ENCODE results near the gene TAS2R7. TPM values are rescaled to one million over a fixed set of nuclear protein-coding genes. Genes with fewer than 3 reads are reported as not detected.
"Not testable (repeated sequence)": the region's sequence is repeated elsewhere in the genome, so short reads cannot be mapped to it uniquely, and the experiment has no call there.

The TAS2R7 gene
- total RNA-seq, 1 donor from 2014 or later = not detected

- TF ChIP-seq, protein P1, sequence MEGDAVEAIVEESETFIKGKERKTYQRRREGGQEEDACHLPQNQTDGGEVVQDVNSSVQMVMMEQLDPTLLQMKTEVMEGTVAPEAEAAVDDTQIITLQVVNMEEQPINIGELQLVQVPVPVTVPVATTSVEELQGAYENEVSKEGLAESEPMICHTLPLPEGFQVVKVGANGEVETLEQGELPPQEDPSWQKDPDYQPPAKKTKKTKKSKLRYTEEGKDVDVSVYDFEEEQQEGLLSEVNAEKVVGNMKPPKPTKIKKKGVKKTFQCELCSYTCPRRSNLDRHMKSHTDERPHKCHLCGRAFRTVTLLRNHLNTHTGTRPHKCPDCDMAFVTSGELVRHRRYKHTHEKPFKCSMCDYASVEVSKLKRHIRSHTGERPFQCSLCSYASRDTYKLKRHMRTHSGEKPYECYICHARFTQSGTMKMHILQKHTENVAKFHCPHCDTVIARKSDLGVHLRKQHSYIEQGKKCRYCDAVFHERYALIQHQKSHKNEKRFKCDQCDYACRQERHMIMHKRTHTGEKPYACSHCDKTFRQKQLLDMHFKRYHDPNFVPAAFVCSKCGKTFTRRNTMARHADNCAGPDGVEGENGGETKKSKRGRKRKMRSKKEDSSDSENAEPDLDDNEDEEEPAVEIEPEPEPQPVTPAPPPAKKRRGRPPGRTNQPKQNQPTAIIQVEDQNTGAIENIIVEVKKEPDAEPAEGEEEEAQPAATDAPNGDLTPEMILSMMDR (IDR thresholded peaks at IDR 0.05; ENCODE audit: insufficient read depth, low read length, poor library complexity, severe bottlenecking) = no peak
- H3K4me3 ChIP-seq (ENCODE audit: low read depth, low read length) = no peak within 1 kb of the TSS
- H3K36me3 ChIP-seq (ENCODE audit: control insufficient read depth, insufficient read depth, low read length) = no peaks in the 10 kb centered on the region
- H3K27me3 ChIP-seq (ENCODE audit: control insufficient read depth, insufficient read depth, low read length) = no peaks in the 10 kb centered on the region
- no peak for DNase-seq (ENCODE audit: low read depth)
Observed at GRCh38 chr12:10807186-10807585, 4.8 kb upstream of the TAS2R7 start, which contains the start of gene TAS2R8. Gene TAS2R8, minus strand, starts transcription at chr12:10807286. Its CDS starts 306 bp downstream, at chr12:10806980.

GRCh38 chr12:10801741-10802140 is 686 bp downstream of the TAS2R7 start:
- no peaks in the 10 kb centered on the region for H3K36me3 ChIP-seq (ENCODE audit: control insufficient read depth, insufficient read depth, low read length)
- no peak for DNase-seq (ENCODE audit: low read depth)
- no peak overlapping the region for H3K4me3 ChIP-seq (ENCODE audit: low read depth, low read length)
- H3K27me3 ChIP-seq (ENCODE audit: control insufficient read depth, insufficient read depth, low read length) = no peaks in the 10 kb centered on the region
- TF ChIP-seq, protein P1 (IDR thresholded peaks at IDR 0.05; ENCODE audit: insufficient read depth, low read length, poor library complexity, severe bottlenecking) = no peak

DNA sequence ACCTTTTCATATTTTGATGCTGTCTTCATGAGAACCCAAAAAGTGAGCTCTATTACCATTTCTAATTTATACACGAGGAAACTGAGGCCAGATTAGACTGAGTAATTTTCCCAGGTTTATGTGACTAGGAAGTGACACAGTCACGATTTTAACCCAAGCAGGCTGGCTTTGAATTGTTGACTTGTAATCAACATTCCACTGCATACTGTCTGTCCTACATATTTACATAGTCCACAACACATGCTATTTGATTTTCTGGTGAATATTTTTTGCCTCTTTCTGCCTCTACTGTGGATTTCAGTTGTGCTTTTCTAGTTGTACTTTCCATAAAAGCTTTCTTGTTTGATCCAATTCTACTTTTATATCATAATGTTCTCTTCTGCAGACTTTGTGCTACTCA is 8.2 kb downstream of the TAS2R7 start:
- Histone ChIP-seq H3K27me3 (ENCODE audit: control insufficient read depth, insufficient read depth, low read length) (no peaks in the 10 kb centered on the region), H3K4me3 (ENCODE audit: low read depth, low read length) (no peak overlapping the region), H3K36me3 (ENCODE audit: control insufficient read depth, insufficient read depth, low read length) (no peaks in the 10 kb centered on the region)
- TF ChIP-seq, protein P1 (IDR thresholded peaks at IDR 0.05; ENCODE audit: insufficient read depth, low read length, poor library complexity, severe bottlenecking) = no peak
- no peak for DNase-seq (ENCODE audit: low read depth)

DNA sequence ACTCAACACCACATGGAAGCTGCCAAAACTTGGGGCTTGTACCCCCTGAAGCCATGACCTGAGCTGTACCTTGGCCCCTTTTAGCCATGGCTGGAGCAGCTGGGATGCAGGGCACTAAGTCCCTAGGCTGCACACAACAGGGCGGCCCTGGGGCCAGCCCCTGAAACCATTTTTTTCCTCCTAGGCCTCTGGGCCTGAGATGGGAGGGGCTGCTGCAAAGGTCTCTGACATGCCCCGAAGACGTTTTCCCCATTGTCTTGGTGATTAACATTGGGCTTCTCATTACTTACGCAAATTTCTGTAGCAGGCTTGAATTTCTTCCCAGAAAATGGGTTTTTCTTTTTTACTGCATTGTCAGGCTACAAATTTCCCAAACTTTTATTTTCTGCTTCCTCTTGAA is 10.7 kb downstream of the TAS2R7 start:
- DNase-seq (ENCODE audit: low read depth); H3K4me3 ChIP-seq (ENCODE audit: low read depth, low read length): not testable (repeated sequence)

GRCh38 chr12:10783252-10783651 is 19.2 kb downstream of the TAS2R7 start:
- Histone ChIP-seq H3K36me3 (ENCODE audit: control insufficient read depth, insufficient read depth, low read length) (no peaks in the 10 kb centered on the region), H3K27me3 (ENCODE audit: control insufficient read depth, insufficient read depth, low read length) (no peaks in the 10 kb centered on the region), H3K4me3 (ENCODE audit: low read depth, low read length) (no peak overlapping the region)
- DNase-seq (ENCODE audit: low read depth) = no peak
- TF ChIP-seq, protein P1 (IDR thresholded peaks at IDR 0.05; ENCODE audit: insufficient read depth, low read length, poor library complexity, severe bottlenecking) = no peak

More for the DNA sequence above, 10.7 kb downstream of the TAS2R7 start:
- not testable (repeated sequence) for H3K36me3 ChIP-seq (ENCODE audit: control insufficient read depth, insufficient read depth, low read length); H3K27me3 ChIP-seq (ENCODE audit: control insufficient read depth, insufficient read depth, low read length)

DNA sequence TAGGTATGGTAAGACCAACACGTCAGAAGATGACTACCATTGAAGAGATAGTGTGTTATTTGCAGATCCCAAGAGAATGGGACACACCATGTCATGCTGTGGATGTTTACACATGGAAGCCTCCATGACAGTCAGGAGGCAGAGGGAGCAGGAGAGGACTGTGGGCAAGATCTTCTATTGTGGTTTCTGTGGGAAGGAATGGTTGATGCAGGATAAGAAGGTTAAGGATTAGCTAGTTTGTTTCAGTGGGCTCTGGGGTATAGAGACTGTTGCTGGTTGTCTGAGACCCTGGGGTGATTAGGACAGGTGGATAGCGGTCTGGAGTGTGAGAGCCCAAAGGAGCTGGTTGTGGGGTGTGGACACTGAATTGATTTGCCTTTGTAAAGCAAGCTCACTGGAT is 23.3 kb downstream of the TAS2R7 start:
- TF ChIP-seq, protein P1 (IDR thresholded peaks at IDR 0.05; ENCODE audit: insufficient read depth, low read length, poor library complexity, severe bottlenecking) = no peak
- Histone ChIP-seq H3K36me3 (ENCODE audit: control insufficient read depth, insufficient read depth, low read length) (no peaks in the 10 kb centered on the region), H3K27me3 (ENCODE audit: control insufficient read depth, insufficient read depth, low read length) (no peaks in the 10 kb centered on the region), H3K4me3 (ENCODE audit: low read depth, low read length) (no peak overlapping the region)
- DNase-seq (ENCODE audit: low read depth) = no peak
